HG03280 (cell line): ENCODE results near the gene ALDH1B1.
"Not testable (repeated sequence)": the region's sequence is repeated elsewhere in the genome, so short reads cannot be mapped to it uniquely, and the experiment has no call there.

ENCODE experiments used
- ATAC-seq: cut with Tn5 transposase; IDR thresholded peaks from one replicate; pipeline ENCODE4 v1.9.1; 2021; ENCODE audit warnings: mild to moderate bottlenecking, moderate library complexity; ENCODE audit not compliant: unreplicated experiment

Gene ALDH1B1

DNA sequence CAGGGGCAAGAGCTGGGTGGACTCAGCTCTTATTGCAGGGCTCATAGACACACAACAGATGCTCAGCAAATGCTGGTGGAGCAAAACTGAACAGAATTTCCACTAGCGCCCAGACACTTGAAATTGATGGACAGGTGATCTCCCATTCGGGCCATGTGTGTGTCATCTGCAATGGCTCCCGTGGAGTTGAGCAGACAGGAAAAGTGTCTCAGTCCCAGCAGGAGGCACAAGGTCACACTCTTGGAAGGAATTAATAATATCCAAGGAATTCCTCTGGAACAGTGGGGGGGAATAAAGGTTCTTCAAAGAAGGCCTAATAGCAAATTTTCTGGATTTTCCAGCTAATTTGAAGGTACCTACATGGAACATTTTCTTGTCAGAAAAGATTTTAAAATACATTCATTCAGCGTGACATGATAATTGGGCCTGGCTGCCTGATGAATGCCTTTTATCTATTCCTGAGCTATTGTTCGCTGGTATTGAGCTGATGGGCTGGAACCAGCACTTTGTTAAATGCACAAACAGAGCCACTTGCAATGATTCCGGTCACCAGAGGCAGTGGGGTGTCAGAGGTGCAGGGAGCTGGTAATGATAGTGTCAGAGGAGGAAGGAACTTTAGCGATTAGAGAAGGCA lies 31.5 kb upstream of the ALDH1B1 start:
- no peak for ATAC-seq

GRCh38 chr9:38361473-38361850 lies 31.0 kb upstream of the ALDH1B1 start:
- ATAC-seq = no peak

GRCh38 chr9:38362852-38363588 lies 29.5 kb upstream of the ALDH1B1 start:
- no peak for ATAC-seq

DNA sequence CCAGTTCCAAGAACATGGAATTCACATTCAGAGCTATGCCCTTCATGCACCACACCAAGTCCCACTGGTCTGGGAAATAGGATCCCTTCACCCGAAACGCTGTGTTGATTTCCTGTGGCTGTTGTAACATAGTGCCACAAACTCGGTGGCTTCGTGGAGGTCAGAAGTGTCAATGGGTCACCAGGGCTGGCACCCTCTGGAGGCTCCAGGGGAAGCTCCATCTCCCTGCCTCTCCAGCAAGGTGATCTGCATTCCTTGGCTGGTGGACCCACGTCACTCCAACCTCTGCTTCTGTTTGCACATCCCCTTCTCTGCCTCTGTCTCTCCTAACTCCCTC lies 28.9 kb upstream of the ALDH1B1 start:
- ATAC-seq = no peak

DNA sequence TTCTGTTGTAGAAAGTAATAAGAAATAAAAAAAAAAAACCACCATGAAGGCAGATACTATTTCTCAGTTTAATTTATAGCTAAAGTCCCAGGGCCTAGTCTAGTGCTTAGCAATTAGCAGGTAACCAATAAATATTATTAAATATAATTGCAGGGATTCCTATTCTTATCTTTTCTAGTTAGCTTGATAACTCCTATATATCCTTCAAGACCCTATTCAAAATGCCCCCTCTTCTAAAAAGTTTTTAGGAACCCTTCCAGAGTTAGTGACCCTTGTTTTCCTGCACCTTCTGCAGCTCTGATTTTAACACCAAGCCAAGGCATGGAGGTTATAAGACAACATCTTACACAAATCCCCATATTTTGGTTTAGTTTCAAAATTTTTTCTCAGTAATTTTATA lies 24.6 kb upstream of the ALDH1B1 start:
- no peak for ATAC-seq

DNA sequence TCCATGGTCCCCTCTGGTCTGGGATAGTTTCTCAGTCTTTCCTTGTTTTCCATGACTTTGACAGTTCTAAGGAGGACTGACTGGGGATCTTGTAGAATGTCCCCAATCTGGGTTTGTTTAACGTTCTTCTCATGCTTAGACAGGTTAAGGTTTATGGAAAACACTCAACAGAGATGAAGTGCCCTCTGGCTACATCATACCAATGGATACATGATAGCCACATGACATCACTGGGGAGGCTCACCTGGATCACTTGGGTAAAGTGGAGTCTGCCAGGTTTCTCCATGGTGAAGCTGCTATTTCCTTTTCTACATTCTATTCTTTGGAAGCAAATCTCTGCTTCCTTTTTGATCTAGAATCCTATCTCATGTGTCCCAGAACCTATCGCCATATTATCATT lies 23.8 kb upstream of the ALDH1B1 start:
- ATAC-seq = no peak

DNA sequence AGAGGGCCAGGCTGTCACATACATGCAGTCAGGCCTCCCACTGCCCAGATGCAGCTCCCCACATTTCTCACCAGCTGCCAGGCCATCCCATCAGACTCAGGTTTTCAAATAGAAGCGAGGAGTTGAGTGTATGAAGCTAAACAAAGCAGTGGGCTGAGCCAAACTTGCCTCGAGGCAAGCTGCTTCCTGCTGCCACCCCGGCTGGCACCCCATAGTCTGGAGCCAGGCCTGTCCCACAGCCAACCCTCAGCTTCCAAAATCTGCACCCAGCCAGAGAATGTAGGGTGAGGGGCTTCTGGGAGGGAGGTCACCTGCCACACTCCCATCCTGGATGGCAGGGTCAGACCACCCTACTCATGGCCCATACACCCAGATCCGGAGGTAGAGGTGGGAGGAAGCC lies 22.3 kb upstream of the ALDH1B1 start:
- no peak for ATAC-seq

DNA sequence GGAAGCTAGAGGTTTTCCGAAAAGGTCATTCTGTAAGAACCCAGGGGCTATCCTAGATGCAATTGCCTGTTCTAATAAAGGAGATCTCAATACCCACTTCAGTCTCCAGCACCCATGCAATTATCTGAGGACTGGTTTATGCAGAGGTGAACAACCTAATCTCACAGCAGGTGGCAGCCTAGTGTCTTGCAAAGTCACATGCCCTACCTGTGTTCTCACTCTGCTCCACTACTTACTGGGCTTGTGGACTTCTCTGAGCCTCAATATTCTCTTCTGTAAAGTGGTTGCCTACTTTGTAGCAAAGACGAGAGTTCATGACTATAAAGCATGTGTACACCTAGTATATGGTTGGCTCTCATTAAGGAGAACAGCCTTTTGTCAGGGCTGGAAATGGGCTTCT lies 21.0 kb upstream of the ALDH1B1 start:
- no peak for ATAC-seq

DNA sequence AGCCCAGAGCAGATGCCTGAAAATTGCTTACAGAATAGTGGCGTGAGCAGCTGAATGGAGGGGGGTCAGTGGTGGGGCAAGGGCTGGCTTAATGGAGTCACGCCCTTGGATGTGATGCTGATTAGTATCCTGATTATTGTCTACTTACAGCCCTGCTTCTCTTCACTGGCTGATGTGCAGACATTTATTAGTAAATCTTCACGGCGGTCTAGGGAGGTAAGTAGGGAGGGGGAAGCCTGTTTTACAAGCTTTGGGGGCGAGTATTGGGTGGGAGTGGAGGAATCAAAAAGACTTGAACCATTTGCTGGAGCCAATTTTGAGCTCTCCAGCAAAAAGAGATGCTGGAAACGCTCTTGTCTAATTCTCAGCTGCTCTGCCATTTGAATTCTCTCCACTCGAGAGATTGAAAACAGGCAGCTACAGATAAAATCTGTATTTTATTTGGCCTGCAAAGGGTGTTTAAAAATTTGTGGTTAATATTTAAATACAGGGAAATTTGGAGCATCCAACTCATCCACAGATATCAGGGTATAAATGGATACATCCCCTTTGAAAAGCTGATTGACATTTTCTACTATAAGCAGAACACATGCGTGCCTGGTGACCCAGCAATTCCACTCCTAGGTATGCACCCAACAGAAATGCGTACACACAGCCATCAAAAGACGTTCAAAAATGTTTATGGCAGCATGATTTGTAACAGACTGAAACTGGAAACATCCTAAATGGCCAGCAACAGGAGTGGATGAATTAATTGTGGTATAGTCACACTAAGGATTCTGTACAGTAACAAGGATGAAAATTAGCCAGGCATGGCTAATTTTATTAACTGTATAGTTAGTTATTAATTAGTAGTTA lies 19.5 kb upstream of the ALDH1B1 start:
- ATAC-seq = no peak

DNA sequence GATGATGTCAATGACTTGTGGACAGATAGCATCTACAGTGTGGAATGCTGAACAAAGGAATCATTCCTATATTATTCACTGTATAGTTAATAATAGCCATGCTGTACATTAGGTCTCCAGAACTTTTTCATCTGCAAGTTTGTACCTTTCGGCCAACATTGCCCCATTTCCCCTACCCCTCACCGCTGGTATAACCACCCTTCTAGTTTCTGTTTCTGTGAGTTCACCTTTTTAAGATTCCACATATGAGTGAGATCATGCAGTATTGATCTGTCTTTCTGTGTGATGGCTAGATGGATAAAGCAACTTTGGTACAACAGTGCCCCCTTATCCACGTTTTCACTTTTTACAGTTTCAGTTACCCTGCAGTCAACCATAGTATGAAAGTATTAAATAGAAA lies 18.8 kb upstream of the ALDH1B1 start:
- no peak for ATAC-seq

- no peak for ATAC-seq
Measured at GRCh38 chr9:38374847-38375571, 17.5 kb upstream of the ALDH1B1 start.

- ATAC-seq = no peak
Measured at GRCh38 chr9:38375572-38375963, 16.9 kb upstream of the ALDH1B1 start.

GRCh38 chr9:38376021-38376670 lies 16.4 kb upstream of the ALDH1B1 start:
- no peak for ATAC-seq

DNA sequence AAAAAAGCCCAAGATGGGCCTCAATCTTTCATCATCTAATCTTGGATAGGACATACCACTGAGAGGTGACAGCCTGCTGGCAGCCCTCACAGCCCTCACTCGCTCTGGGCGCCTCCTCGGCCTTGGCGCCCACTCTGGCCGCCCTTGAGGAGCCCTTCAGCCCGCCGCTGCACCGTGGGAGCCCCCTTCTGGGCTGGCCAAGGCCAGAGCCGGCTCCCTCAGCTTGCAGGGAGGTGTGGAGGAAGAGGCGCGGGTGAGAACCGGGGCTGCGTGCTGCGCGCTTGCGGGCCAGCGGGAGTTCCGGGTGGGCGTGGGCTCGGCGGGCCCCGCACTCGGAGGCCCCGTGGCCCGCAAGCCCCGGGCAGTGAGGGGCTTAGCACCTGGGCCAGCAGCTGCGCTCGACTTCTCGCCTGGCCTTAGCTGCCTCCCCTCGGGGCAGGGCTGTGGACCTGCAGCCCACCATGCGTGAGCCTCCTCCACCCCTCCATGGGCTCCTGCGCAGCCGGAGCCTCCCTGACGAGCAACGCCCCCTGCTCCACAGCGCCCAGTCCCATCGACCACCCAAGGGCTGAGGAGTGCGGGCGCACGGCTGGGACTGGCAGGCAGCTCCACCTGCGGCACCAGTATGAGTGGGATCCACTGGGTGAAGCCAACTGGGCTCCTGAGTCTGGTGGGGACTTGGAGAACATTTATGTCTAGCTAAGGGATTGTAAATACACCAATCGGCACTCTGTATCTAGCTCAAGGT lies 15.0 kb upstream of the ALDH1B1 start:
- not testable (repeated sequence) for ATAC-seq

DNA sequence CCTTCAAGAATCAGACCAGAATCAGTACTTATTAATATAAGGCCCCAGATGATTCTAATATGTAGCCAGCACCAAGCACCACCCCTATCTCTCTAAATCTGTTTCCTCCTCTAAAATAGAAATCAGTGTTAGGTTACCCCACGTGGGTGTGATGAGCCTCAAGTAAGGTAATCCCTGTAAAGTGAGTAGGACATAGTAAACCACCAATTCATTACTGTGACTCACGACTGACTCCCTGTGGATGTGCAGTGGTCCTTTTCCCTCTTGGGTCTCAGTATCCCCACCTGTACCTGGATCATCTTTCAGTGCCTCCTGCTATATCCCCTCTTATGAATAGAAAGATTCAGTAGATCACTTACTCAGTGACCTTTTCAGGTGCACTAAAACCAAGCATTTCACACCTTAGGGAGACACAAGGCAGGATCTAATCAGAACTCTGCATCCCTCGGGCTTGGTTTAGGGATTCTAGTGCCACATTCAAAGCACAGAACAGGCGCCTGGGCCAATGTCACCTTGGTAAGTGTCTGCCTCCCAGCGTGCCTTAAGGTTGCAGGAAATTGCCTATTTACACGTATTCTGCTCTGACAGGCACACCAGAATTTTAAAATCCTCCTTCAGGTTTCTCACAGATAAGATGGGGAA lies 12.2 kb upstream of the ALDH1B1 start:
- ATAC-seq = no peak

GRCh38 chr9:38380872-38381534 lies 11.5 kb upstream of the ALDH1B1 start:
- ATAC-seq = no peak

DNA sequence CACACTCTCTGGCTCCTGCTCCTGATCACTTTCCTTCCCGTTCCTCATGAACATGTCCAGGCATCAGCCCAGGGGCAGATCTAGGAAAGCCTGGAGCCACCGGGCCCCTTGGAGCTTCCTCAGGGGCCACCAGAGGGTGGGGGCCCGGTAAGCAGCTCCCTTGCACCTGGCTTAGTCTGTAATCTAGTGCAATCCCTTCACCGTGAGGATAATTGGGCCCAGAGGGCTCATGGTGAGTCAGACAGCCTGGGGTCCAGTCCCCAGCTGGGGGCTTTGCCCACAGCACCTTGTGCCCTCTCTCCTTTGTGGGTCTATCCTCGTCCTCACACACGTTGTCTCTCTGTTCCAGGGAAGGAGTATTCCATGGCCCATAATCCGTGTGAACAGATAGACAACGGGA lies 10.4 kb upstream of the ALDH1B1 start:
- ATAC-seq = no peak

GRCh38 chr9:38384990-38385848 lies 7.3 kb upstream of the ALDH1B1 start:
- no peak for ATAC-seq
